ENCODE measurements around the gene PCNX2.

Gene PCNX2

DNA sequence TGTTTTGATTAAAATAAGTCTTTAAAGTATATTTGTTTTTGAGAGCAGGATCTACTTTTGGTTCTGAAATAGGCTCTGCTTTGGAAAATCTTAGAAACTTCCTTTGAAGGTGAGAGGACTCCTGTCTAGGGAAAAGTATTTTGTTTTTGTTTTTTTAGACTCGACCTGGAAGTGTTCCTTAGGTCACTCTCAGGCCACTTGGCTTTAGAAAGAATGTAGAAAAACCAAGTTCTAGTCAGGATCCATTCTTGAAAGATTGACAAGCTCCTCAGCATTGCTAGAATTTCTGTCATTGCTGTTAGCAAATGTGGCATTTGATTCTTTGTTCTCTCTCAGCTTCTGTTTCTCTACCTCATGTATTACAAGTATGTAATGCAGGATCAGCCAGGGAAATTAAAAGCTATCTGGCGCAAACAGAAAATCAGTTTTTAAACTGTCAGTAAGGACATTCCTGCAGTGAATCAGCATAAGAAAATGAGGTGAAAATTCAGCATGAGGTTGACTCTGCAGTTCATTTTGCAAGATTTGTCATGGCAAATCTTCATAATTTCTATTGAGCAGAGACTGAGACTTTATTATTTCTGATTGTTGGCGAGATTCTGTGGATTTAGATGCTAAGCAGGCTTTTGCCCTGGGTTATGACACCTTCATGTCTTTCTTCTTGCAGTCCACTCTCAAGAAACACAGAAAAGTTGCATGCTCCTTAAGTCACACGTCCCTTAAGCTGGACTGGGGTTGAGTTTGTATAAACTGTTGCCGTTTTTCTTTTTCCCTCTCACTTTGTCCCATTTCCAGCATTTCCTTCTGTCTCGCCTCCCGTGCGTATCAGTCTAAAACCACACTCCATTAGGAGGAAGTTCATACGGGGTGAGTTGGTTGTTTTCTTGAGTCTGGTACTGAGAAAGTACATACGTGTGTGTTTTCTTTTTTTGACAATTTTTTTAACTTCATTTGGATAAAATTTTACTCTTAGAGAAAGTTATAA lies 332.5 kb downstream of the PCNX2 start:
- DNase-seq (ENCODE audit: low spot score), result no peak

DNA sequence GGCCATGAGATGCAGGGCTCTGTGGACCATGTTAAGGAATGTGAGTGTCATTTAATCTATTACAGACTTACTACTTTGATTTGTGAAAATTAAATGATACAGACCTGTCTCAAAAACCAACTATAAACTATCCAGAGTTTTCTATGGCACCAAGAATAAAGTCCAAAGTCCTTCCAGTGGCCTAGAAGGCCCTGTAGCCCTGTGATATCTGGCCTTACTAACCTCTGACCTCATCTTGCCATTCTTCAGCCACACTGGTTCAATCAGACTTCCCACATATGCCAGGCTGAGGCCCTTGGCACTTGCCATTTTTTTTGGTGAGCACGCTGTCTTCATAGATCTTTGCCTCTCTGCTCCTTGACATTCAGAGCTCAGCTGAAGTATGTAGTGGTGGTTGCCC lies 337.5 kb downstream of the PCNX2 start:
- DNase-seq (ENCODE audit: low spot score), result no peak

DNA sequence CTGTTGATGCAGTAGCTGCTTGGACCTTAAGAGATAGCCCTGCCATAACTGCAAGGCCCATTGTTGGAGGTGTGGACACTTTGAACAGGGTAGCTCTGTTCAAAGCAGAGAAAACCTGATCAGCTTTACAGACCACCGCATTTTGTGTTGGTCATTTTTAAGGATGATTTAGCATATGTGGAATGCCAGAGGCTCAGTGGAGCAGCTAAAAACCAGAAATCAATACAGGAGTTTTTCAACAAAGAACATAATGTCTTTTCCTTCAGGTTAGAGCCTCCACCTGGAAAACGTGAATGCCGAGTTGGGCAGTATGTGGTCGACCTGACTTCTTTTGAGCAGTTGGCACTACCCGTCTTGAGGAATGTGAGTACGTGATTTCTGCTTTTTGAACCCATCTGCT lies 339.4 kb downstream of the PCNX2 start:
- DNase-seq (ENCODE audit: low spot score), result no peak

DNA sequence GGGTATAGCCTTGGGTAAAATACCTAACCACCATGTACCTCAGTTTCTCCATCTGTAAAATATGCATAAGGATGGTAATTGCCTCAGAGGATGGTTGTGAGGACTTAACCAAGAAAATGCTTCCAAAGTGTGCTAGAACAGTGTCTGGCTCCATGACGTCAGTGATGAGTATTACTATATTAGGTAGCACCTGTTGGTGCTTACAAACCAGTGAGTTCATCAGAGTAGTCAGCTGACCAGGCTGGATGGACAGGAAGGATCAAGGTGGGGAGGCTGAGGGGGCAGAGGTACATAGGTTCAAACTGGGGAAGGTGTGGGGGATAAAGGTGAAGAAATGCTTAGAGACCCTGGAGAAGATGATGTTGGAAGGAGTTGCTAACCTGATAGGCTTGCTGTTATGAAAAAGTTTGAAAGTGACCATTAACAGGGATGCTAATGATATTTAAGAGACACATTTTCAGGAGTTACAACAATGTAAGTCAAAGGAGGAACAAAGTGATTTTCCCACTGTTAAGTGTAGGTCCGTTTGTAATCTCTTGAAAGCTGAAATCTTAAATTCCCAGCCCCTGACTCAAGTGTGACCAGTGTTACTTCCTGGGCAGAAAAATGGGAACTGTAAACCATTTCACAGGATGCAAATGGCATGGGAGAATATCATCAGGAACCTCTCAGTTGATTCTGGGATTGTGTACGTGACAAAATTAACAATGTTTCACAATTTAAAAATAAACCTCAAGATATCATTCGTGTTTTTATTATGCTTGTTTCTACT lies 340.7 kb downstream of the PCNX2 start:
- no peak for DNase-seq (ENCODE audit: low spot score)

DNA sequence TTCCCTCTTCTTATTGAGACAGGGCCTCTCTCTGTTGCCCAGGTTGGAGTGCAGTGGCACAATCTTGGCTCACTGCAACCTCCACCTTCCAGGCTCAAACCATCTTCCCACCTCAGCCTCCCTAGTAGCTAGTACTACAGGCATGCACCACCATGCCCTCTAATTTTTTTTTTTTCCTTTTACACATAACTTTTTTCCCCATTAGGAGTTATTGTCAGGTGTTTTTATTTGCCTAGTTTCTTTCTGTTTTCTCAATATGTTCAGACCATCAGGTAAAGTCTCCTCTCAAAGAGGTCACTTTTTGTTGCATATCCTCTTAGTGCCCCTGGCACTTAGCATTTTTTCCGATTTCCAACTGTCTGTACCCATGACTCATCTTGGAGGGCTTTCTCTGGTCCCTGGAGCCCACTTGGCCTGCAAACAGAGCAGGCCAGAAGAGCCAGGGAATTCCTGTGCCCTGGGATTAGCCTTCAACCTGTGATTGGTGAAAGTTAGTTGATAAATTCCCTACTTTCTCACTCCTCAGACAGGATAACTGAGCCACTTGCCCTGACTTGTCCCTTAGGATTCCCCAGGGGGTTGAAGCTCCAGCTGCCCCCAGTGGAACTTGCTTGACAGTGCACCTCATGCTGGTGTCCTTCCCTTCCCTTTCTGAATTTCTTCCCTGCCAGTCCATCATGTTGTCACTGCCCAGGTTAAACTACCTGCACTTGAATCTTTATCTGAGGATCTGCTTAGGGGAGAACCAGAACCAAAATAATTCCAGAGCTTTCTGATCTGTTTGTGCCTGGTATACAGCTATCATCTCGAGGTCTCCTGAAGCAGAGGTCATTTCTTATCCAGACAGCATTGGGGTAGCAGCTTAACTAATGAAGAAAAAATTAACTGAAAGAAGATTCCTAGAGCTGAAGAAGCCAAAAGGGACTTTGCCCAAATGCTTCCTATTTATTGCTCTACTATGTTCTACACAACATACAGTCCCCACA lies 342.7 kb downstream of the PCNX2 start:
- peak; percentile 81 for DNase-seq (ENCODE audit: low spot score)

DNA sequence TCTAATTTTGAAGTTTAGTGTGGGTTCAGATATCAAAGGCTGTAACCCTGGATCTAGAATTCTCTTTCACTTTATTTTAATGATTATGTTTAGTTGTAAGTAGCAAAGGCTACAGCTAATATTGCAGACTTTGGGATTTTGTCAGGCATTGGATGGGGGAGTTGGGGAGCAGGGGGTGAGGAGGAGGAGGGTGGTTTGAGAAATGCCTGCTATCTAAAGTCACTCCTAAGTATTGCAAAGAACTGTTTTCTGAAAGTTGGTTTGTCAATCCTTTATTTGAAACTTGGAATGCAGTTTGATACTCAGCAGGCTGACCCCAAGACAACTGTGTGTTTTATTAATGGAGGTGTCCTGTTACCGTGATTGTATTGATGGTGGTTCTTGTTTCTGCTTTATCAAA lies 343.9 kb downstream of the PCNX2 start:
- DNase-seq (ENCODE audit: low spot score), result no peak

DNA sequence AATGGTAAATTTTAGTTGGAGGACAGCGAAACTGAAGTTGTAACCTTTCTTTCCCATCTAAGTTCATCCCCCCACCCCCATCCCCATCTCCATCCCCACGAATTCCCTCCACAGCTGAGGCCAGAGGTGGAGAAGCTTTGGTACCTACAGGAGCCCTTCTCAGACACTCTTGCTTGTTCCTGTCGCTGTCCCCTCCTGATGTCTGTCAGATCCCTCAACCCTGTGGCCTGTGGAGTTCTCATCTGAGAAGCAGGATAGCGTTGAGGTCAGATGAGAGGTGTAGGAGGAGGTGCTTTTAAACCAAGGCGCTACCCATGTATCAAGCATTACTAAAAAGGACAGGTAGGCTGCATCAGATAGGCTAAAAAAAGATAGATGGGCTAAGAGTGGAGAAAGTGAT lies 344.3 kb downstream of the PCNX2 start:
- peak; percentile 30 for DNase-seq (ENCODE audit: low spot score)

DNA sequence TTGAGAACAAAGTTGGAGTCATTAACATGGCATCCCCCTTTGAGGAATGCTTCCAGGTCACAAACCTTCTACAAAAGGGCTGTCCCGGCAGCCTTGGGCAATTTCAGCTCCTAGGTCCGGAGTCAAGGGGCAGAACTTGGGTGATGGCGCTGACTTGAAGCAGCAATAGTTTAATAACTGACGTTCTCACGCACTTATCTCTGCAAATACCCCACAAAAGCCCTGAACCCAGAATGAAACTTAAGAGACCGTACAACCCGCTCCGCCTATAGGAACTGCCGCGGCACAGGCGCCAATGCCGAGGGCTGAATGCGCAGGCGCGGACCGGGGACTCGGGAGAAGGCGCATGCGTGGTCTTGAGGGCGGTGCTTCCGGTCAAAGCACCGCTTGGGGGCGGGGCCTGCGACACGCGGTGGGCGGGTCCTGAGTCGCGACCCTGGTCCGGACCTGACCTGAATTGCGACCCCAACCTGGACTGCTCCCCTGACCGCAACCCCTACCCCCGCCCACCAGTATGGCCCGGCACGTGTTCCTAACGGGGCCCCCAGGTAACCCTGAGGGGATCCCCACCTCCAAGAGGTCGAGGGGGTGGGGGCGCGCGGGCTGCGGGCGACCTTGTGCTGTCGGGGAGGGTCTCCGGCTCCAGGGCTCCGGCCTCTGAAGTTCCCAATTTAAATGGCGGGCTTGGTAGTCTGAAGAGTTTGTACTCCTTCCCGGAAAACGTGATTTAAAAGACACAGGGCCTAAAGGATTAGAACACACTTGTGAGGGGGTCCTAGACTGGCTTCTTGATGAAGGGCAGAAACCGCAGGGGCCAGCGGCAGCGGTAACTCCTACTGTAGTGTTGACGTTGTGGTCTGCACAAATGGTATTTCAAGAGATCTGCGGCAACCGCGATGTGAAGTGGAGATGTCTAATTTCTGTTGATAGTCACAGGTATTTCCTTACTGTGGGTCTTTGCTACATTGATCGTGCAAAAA lies 345.0 kb downstream of the PCNX2 start, which contains the start of gene NTPCR:
Gene NTPCR (plus strand): TSS at position 415 of the 980 bp plus-strand sequence. CDS start 100 bp downstream, at position 515.
- peak; percentile 99 for DNase-seq (ENCODE audit: low spot score)

DNA sequence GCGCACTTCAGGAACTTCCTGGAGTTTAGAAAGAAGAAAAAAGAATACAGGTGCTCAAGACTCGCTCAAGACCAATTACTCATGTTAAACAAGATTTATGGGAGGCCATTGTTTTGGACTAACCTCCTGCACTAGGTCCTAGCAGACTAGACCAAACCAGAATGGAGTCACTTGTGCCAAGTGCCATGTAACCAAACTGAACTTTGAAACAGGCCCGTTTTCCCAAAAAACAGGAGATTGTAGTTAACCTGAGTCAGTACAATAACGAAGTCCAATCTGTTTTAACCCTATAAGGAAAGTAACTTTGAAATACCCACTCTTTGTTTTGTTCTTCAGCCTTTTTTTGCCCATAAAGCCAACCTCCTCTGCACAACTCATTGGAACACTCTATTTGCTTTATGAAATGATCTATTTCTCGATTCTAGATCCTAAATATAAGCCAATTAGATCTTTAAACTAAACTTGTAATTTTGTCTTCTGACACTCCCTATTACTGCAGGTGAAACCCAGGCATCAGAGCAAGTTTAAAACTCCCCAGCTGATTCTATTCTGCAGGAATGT lies 345.8 kb downstream of the PCNX2 start:
- DNase-seq (ENCODE audit: low spot score), result no peak

DNA sequence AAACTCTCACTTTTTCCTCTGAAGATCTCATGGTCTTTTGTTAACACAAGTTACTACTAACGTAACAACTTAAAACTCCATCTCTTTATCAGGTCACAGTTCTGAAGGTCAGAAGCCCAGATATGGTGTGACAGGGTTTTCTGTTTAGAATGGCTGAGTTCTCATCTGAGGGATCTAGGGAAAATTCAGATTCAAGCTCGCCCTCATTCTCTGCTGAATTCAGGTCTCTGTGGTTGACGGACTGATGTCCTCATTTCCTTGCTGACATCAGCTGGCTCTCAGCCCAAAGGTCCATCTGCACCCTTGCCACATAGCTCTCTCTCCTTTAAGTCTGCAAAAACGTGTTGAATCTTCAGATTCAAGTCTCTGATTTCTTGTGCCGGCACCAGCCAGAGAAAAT lies 351.2 kb downstream of the PCNX2 start:
- no peak for DNase-seq (ENCODE audit: low spot score)

DNA sequence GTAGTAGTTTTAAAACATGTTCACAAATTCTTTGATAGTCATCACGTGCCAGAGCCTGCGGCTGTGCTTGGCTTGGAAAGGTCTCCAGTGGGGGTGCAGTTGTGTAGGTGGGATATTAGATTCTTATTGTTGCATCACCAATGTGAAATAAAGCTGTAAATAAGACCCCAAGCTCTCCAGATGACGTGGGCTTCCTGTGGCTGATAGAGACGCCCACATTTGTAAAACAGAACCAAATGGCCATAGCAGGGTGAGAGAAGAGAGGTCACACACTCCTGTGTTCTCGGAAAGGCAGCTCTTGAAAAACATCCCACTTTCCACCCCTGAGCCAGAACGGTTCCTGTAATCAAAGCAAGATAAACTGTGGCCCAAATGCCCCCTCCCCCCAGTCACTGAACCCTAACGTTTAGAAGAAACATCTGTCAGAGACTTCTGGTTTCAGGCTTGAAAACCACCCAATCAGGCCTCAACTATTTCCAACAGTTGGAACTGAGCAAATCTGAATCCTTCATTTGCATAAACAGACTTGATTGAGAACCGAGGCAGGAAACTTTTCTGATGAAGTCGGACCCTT lies 351.8 kb downstream of the PCNX2 start:
- DNase-seq (ENCODE audit: low spot score), result no peak

DNA sequence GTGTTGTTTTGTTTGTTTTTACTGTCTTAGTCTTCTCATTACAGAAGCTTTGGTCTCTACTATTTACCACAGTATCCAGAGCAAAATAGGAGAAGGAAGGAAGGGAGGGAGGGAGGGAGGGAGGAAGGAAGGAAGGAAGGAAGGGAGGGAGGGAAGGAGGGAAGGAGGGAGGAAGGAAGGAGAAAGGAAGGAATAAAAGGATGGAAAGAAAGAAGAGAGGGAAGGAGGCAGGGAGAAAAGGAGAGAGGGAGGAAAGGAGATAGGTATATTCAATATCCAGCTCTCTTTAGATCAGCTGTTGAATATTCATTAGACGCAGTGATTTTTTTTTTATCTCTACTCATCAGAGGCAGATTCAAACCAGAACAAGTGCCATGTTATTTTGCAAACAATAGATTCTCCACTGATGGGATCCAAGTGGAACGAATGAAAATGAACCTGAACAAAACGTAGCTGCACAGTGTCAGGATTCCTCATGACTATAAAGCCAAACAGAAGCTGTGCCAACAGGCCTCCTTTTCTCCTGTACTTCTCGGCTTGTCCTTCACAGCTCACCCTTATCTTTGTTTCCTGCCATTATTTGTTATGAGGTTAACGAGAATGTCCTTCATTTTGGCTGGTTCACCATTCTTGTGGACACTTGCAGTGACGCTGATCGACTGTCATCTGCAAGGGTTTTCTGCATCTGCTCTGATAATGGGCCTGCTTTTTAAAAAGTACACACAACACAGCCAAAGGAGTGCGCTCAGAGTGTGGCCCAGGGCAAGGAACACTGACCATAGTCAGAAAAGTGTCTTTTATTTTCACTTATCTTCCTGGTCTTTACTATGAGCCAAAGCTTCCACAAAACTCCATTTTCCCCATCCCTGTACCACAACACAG lies 352.9 kb downstream of the PCNX2 start:
- DNase-seq (ENCODE audit: low spot score), result no peak

DNA sequence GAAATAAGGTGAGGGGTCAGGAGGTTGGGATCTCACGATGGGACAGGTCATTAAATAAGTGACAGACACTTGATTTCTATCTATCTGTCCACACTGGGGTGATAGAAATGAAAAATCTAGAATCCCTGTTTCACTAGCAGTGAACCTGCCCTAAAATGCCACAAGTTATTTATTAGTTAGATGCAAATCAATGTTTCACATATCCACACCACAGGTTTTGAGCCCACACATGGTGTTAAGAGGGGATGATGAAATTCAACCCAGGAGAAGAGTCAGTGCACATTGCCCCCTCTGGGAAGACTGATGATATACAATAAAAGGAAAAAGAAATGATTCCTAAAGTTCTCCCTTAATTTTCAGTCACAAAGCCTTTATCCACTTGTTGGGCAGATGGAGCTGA lies 355.3 kb downstream of the PCNX2 start:
- DNase-seq (ENCODE audit: low spot score), result no peak

DNA sequence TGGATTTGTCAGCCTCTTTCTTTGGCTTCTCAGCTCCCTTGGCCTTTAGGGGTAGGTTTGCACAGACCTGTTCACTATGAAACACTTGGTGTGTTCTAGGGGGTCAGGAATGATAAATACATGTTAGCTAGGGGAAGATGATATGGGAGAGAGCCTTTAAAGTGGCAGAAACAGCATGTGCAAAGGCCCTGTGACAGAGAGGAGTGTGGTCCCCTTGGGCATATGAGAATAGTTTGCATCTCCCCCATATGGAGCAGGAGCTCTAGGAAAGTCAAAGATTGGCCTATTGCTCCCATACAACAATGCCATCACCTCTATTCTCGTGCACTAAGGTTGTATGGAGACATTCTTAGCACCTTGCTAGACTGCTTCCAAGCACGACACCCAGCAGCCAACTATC lies 355.8 kb downstream of the PCNX2 start:
- no peak for DNase-seq (ENCODE audit: low spot score)

DNA sequence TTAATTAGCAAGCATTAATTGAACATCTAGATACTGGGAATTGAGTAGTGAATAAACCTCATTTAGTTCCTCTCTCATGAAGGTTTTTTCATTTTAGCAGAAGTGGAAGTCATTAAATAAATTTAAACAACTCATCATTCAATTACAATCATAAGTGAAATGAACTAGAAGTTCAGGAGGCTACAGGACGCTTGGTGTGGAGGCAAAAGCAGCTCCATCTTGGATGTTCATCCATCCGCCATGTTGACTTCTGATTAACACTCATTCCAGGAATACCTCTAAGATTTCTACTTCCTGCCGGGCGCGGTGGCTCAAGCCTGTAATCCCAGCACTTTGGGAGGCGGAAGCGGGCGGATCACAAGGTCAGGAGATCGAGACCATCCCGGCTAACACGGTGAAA lies 356.6 kb downstream of the PCNX2 start:
- DNase-seq (ENCODE audit: low spot score), result no peak

DNA sequence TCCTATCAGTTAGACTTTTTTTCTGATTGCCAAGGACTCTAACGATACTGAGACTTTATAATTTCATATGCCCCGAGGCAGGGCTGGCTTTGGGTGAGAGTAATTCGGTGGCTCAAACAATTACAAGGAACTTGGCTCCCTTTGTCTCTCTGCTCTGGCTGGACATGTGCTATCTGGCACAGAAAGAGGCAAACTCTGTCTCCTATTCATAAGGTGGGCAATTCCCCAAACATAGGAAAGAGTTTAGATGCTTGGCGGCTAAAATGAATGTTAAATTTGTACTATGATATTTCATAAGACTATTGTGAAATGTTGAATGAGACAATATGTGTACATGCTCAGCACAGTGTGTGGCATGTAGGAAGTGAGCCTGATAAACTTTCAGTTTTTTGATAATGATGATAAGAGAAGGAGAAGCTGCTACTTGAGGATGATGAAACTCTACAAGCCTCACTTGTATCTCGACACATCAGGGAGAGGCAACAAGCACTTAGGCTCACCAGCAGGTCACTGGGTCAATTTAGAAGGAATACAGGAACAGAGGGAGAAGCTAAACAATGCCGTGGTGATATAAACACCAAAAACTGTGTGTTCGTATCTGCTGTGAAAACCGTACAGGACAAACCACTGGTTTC lies 357.7 kb downstream of the PCNX2 start:
- no peak for DNase-seq (ENCODE audit: low spot score)

DNA sequence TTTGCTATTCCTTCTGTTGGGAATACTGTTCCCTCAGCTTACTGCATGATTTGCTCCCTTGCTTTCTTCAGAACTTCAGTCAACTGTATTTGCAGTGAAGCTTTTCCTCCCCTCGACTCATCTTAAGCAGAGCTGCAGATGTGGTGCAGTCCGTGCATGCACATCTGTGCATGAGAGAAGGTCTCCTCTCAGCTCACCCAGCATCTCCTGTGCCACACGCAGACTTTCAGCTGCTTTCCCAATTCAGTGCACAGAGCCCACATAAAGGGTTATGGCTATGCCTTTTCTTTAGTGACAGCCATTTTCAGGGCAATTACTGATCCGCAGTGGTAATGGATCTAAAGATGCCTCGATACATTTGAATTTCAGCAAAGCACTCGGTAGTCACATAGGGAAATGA lies 358.6 kb downstream of the PCNX2 start:
- no peak for DNase-seq (ENCODE audit: low spot score)

Measured in iPS-NIHi11 (cell line).